Measurements from ENCODE around the gene NEO1.

DNA sequence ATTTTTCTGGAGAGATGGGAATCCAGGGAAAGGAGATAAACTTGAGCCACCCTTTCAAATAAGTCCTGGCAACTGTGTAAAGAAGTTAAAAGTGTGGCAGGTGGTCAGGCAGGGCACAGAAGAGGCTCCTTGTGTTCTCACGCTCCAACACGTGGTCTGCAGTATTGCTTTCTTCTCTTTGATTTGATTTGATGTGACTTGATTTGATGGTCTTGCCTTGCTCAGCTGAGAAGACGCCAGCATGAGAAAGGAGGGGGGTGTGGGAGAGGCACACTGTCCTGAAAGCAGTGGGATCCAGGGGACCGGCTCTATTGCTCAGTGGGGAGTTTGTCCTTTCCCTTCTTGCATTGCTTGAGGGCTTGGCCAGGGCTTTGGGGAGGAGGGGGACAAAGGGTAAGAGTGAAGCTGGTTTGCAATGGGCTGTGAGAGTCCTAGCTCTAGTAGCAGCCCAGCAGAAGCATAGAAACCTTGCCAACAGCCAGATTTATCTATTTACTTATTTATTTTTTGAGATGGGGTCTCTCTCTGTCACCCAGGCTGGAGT, 25.7 kb upstream of the NEO1 start:
- TF ChIP-seq PAX5 (IDR thresholded peaks at IDR 0.05; ENCODE audit: insufficient read depth, low read length, severe bottlenecking) = no peak
- TF ChIP-seq TAF1 (IDR thresholded peaks at IDR 0.05; ENCODE audit: low read depth, low read length) = no peak
- TF ChIP-seq POLR2AphosphoS5 (IDR thresholded peaks at IDR 0.05; ENCODE audit: low read depth, low read length) = no peak
- no peak for TF ChIP-seq POLR2A (IDR thresholded peaks at IDR 0.05; ENCODE audit: low read depth, low read length)
